BJ (cell line): ENCODE data around the gene NQO2. TPM values are rescaled to one million over a fixed set of nuclear protein-coding genes. Genes with fewer than 3 reads are reported as not detected.
"Not testable (repeated sequence)": the region's sequence is repeated elsewhere in the genome, so short reads cannot be mapped to it uniquely, and the experiment has no call there.

Experiments
- CTCF ChIA-PET: fragments of 350-600 bp; formaldehyde crosslinking; extraction: SDS; loops from one replicate; lab custom pipeline; 2021; ENCODE audit warnings: antibody characterized with exemption, inconsistent platforms; lab: Yijun Ruan, JAX
- POLR2A ChIA-PET: fragments of 300-600 bp; sonication (Branson Sonifier 250); formaldehyde crosslinking; extraction: SDS; loops from one replicate; lab custom pipeline; 2021; ENCODE audit warnings: antibody characterized with exemption; lab: Charles Lee
- DNase-seq: peaks from one replicate; pipeline ENCODE4 v3.0.0-alpha.2; 2011; ENCODE audit warnings: low read depth
- H3K27me3 ChIP-seq: 2 replicates; pipeline ENCODE4 v1.6.0; 2011; ENCODE audit warnings: low read length; ENCODE audit not compliant: control insufficient read depth, insufficient read depth
- H3K36me3 ChIP-seq: 2 replicates; pipeline ENCODE4 v1.5.1; 2011; ENCODE audit warnings: low read length; ENCODE audit not compliant: control insufficient read depth, insufficient read depth
- H3K4me3 ChIP-seq: 2 replicates; pipeline ENCODE4 v1.5.1; 2011; ENCODE audit warnings: low read depth, mild to moderate bottlenecking, control low read depth, low read length
- CTCF ChIP-seq: IDR thresholded peaks from 2 replicates; pipeline ENCODE4 v1.5.1; 2011; ENCODE audit warnings: low read depth, mild to moderate bottlenecking, control low read depth, inconsistent platforms, low read length, moderate library complexity; ENCODE audit not compliant: insufficient read depth
- polyA plus RNA-seq: library from polyadenylated mRNA; depleted of rRNA; stranded (reverse); fragments of >200 nt; gene quantifications from 2 replicates; pipeline ENCODE4 v1.2.3, GENCODE V29; 2011

The NQO2 gene
- polyA plus RNA-seq, 1 experiment = 56.2 TPM

- Histone ChIP-seq H3K36me3 (peaks cover 1% of the 10 kb centered on the region; the same call in 1 of the 2 replicates), H3K4me3 (peak overlapping the region; percentile 38), H3K27me3 (no peaks in the 10 kb centered on the region)
- POLR2A ChIA-PET = interaction anchor here (0.6 kb wide), 1 partner anchor 41 kb away, joined by 3 read pairs; no protein-coding TSS in a partner anchor
- no peak for TF ChIP-seq CTCF
- CTCF ChIA-PET = interaction anchor here (0.7 to 1.5 kb wide), 3 partner anchors 21 to 32 kb away, joined by 3 to 4 read pairs (median 4); no protein-coding TSS in a partner anchor
- DNase-seq = no peak
Measured at GRCh38 chr6:3022765-3023662, 23.3 kb downstream of the NQO2 start.

DNA sequence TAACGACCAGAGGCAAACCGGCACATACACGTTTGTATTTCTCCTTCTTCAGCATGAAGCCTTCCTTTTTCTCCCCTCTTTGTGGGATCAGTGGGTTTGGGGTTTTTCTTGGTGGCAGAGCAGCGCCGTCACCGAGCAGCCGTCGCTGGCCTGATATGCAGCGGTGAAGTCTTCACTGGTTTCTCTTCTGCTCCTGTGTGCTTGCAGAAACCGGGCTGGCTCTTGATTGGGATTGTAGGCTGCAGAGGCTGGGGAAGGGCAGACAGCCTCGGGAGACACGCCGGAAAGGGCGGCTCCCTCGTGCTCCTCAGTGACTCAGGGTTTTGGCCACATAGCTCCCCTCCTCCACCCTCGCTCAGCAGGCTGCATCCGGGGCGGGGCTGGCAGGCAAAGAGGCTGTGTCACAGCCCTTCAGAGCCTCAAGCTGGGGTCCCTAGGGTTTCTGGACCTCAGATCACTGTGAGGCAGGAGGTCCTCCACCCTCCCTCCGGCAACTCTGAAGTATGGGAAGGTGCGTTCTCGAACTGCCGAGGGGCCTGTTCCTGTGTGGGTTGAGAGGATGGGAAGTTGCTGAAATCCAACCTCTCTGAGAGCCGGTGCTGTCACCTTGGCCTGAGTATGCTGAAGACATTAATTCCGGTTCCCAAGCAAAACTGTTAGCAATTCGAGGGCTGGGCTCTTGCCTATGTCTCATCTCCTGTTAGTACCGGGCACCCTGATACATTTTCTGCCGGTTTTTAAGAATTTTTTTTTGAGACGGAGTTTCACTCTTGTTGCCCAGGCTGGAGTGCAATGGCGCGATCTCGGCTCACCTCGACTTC, 24.2 kb downstream of the NQO2 start:
- POLR2A ChIA-PET = no interaction called here
- peak; percentile 73 for DNase-seq
- peak overlapping the region; percentile 38 for H3K4me3 ChIP-seq
- no peak for TF ChIP-seq CTCF
- H3K36me3 ChIP-seq = peaks cover 1% of the 10 kb centered on the region; the same call in 1 of the 2 replicates
- CTCF ChIA-PET = interaction anchor here (0.7 to 1.5 kb wide), 3 partner anchors 22 to 31 kb away, joined by 3 to 4 read pairs (median 4); no protein-coding TSS in a partner anchor
- H3K27me3 ChIP-seq = no peaks in the 10 kb centered on the region

- Histone ChIP-seq H3K4me3 (no peak overlapping the region), H3K36me3 (no peaks in the 10 kb centered on the region), H3K27me3 (no peaks in the 10 kb centered on the region)
- no peak for DNase-seq
- CTCF ChIA-PET = interaction anchor here (0.7 to 2.2 kb wide), 4 partner anchors 8 to 150 kb away, joined by 3 to 7 read pairs (median 3); no protein-coding TSS in a partner anchor
- POLR2A ChIA-PET = interaction anchor here (0.5 kb wide), 1 partner anchor 1125 kb away, joined by 3 read pairs; no protein-coding TSS in a partner anchor
- TF ChIP-seq CTCF = no peak
Measured at GRCh38 chr6:3026791-3027626, 27.3 kb downstream of the NQO2 start.

GRCh38 chr6:3028156-3028555, 28.5 kb downstream of the NQO2 start:
- POLR2A ChIA-PET, DNase-seq, H3K27me3 ChIP-seq, H3K36me3 ChIP-seq, H3K4me3 ChIP-seq: not testable (repeated sequence)
- CTCF ChIA-PET = interaction anchor here (1.5 kb wide), 1 partner anchor 22 kb away, joined by 3 read pairs; no protein-coding TSS in a partner anchor
